Measurements from ENCODE around the gene KRTAP1-4. TPM values are rescaled to one million over a fixed set of nuclear protein-coding genes. Genes with fewer than 3 reads are reported as not detected.
"Not testable (repeated sequence)": the region's sequence is repeated elsewhere in the genome, so short reads cannot be mapped to it uniquely, and the experiment has no call there.

KRTAP1-4 gene
- total RNA-seq, 1 donor from 2014 or later: not detected

DNA sequence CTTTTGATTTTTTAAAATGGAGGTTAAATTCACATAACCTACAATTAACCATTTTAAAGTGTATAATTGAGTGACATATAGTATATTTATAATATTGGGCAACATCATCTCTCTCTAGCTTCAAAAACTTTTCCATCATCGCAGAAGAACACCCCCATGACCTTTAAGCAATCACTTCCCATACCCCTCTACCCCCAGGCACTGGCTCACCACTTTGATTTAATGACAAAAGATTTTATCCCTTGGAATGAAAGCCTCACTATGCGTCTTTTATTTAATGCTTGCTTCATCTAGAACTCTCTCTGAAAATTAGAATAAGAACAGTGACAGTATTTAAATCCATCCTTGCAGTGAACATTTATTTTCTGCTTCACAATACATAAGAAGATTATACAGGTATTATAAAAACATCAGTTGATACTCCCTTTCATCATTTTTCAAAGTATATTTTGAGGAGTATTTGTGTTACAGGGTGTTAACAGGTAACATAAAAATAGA lies 7.9 kb upstream of the KRTAP1-4 start:
- POLR2A ChIA-PET: no interaction called here
- Mint-ChIP-seq H3K9me3 (peaks cover 7% of the 10 kb centered on the region), H3K27me3 (peaks cover 17% of the 10 kb centered on the region), H3K36me3 (ENCODE audit: low read depth) (no peaks in the 10 kb centered on the region), H3K27ac (no peak overlapping the region), H3K4me3 (no peak overlapping the region), H3K4me1 (no peaks in the 10 kb centered on the region)
- CTCF ChIA-PET: no interaction called here
- ATAC-seq (ENCODE audit: low read depth) (no peak), DNase-seq (no peak)
- intact Hi-C loops (cut with micrococcal nuclease): no loop called here
- no peak for TF ChIP-seq CTCF (IDR thresholded peaks at IDR 0.05)

DNA sequence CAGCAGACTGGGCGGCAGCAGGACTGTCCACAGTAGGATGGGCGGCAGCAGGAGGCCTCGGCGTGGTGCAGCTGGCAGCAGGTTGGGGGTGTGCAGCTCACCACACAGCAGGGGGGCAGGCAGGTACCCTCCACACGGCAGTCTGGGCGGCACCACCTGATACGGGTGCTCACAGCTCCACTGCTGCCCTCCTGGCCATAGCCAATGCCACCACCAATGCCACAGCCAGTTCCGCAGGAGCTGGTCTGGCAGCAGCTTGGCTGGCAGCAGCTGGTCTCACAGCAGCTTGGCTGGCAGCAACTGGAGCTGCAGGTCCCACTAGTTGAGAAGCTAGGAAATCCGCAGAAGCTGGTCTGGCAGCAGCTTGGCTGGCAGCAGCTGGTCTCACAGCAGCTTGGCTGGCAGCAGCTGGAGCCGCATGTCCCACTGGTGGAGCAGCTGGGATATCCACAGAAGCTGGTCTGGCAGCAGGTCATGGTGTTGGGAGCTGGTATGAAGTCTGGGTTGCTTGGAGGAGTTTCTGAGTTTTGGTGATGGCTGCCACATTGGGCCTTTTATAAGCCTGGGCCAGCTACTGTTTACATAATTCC lies 4.4 kb upstream of the KRTAP1-4 start, which contains the start of gene KRTAP1-3:
TSS of gene KRTAP1-3 (minus strand) at position 529 of the 590 bp plus-strand sequence. CDS start at position 476, 53 bp downstream.
- H3K9me3 Mint-ChIP-seq; intact Hi-C loops (cut with micrococcal nuclease); H3K36me3 Mint-ChIP-seq (ENCODE audit: low read depth); POLR2A ChIA-PET; H3K4me1 Mint-ChIP-seq; DNase-seq; H3K27ac Mint-ChIP-seq; CTCF ChIA-PET; ATAC-seq (ENCODE audit: low read depth); H3K4me3 Mint-ChIP-seq: not testable (repeated sequence)
- peaks cover 30% of the 10 kb centered on the region for H3K27me3 Mint-ChIP-seq

DNA sequence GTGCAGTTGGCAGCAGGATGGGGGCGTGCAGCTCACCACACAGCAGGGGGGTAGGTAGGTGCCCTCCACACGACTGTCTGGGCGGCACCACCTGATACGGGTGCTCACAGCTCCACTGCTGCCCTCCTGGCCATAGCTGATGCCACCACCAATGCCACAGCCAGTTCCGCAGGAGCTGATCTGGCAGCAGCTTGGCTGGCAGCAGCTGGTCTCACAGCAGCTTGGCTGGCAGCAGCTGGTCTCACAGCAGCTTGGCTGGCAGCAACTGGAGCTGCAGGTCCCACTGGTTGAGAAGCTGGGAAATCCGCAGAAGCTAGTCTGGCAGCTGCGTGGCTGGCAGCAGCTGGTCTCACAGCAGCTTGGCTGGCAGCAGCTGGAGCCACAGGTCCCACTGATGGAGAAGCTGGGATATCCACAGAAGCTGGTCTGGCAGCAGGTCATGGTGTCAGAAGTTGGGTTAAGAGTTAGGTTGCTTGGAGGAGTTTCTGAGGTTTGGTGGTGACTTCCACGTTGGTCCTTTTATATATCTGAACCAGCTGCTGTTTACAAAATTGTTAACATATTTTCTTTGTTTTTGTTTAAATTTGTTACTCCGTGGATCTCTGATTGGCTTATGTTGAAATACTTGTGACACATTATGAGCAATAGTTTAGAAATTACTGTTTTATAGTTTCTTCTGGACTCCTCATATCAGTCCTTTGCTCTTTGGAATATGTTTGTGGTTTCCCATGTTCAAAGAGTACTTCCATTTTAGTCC lies 3.1 kb downstream of the KRTAP1-4 start, which contains the start of gene KRTAP1-5:
TSS of gene KRTAP1-5 (minus strand) at position 494 of the 757 bp plus-strand sequence. CDS start at position 441, 53 bp downstream.
- H3K27me3 Mint-ChIP-seq: peaks cover 35% of the 10 kb centered on the region
- POLR2A ChIA-PET: no interaction called here

GRCh38 chr17:41024697-41025096 lies 5.3 kb downstream of the KRTAP1-4 start:
- no peak for TF ChIP-seq CTCF (IDR thresholded peaks at IDR 0.05)
- Mint-ChIP-seq H3K4me1 (no peaks in the 10 kb centered on the region), H3K27ac (no peak overlapping the region), H3K27me3 (peaks cover 27% of the 10 kb centered on the region), H3K9me3 (peaks cover 4% of the 10 kb centered on the region), H3K36me3 (ENCODE audit: low read depth) (no peaks in the 10 kb centered on the region), H3K4me3 (no peak overlapping the region)
- CTCF ChIA-PET: no interaction called here
- DNase-seq (no peak), ATAC-seq (ENCODE audit: low read depth) (no peak)
- POLR2A ChIA-PET: no interaction called here
- intact Hi-C loops (cut with micrococcal nuclease): loop anchor here (5.0 kb wide), 1 partner anchor 172 kb away; no protein-coding TSS in a partner anchor

More for the DNA sequence above, 3.1 kb downstream of the KRTAP1-4 start, which contains the start of gene KRTAP1-5:
- Mint-ChIP-seq H3K27ac (no peak within 1 kb of the TSS), H3K9me3 (no peaks in the 10 kb centered on the region), H3K4me1 (no peaks in the 10 kb centered on the region), H3K36me3 (ENCODE audit: low read depth) (no peaks in the 10 kb centered on the region), H3K4me3 (no peak within 1 kb of the TSS)
- TF ChIP-seq CTCF (IDR thresholded peaks at IDR 0.05): no peak
- intact Hi-C loops (cut with micrococcal nuclease): loop anchor here (5.0 kb wide), 1 partner anchor 175 kb away; no protein-coding TSS in a partner anchor
- DNase-seq: no peak
- CTCF ChIA-PET: no interaction called here
- no peak for ATAC-seq (ENCODE audit: low read depth)

DNA sequence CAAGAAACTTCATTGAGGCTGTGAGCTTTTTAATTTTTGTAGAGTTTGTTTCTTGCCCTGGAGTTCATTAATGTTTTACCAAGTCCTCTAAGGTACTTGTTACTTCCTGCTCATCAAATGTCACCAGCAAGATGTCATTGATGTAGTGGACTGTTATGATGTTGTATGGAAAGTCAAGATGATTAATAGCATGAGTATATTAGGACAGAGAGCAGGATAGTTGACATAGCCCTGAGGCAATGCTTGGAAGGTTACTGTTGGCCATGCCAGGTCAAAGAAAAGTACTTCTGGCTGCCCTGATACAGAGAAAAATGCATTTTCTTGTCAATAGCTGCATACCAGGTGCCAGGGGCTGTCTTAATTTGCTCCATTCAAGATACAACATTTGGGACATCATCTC lies 9.7 kb downstream of the KRTAP1-4 start:
- ChIA-PET CTCF (no interaction called here), POLR2A (no interaction called here)
- peaks cover 4% of the 10 kb centered on the region for H3K9me3 Mint-ChIP-seq

More for the DNA sequence above, 9.7 kb downstream of the KRTAP1-4 start:
- no peak for TF ChIP-seq CTCF (IDR thresholded peaks at IDR 0.05)
- no peaks in the 10 kb centered on the region for H3K4me1 Mint-ChIP-seq
- no peak overlapping the region for H3K27ac Mint-ChIP-seq
- H3K36me3 Mint-ChIP-seq (ENCODE audit: low read depth): no peaks in the 10 kb centered on the region
- no peak for ATAC-seq (ENCODE audit: low read depth)
- H3K4me3 Mint-ChIP-seq: no peak overlapping the region
- intact Hi-C loops (cut with micrococcal nuclease): no loop called here
- no peak for DNase-seq
- H3K27me3 Mint-ChIP-seq: peaks cover 11% of the 10 kb centered on the region
